GM12872 (cell line): ENCODE data around the gene NAALADL2.

Experiments
- CTCF ChIP-seq: IDR thresholded peaks from 3 replicates; pipeline ENCODE4 v1.5.1; 2011; ENCODE audit warnings: low read depth, mild to moderate bottlenecking, low read length, moderate library complexity; ENCODE audit not compliant: insufficient read depth

The NAALADL2 gene

GRCh38 chr3:175102161-175102560 lies 243.0 kb downstream of the NAALADL2 start:
- no peak for TF ChIP-seq CTCF

- no peak for TF ChIP-seq CTCF
Observed at GRCh38 chr3:175103298-175103697, 244.2 kb downstream of the NAALADL2 start.

- no peak for TF ChIP-seq CTCF
Observed at GRCh38 chr3:175105066-175105465, 245.9 kb downstream of the NAALADL2 start.

- no peak for TF ChIP-seq CTCF
Observed at GRCh38 chr3:175107231-175107630, 248.1 kb downstream of the NAALADL2 start.

GRCh38 chr3:175107995-175108394 lies 248.9 kb downstream of the NAALADL2 start:
- no peak for TF ChIP-seq CTCF

GRCh38 chr3:175108613-175109151 lies 249.5 kb downstream of the NAALADL2 start:
- no peak for TF ChIP-seq CTCF

GRCh38 chr3:175111036-175111435 lies 251.9 kb downstream of the NAALADL2 start:
- no peak for TF ChIP-seq CTCF

- no peak for TF ChIP-seq CTCF
Observed at GRCh38 chr3:175118382-175118941, 259.3 kb downstream of the NAALADL2 start.
